ENCODE measurements around the gene SAP30BP. TPM values are rescaled to one million over a fixed set of nuclear protein-coding genes. Genes with fewer than 3 reads are reported as not detected.

SAP30BP gene
- total RNA-seq, 1 experiment from 2014 or later: 80.3 TPM

DNA sequence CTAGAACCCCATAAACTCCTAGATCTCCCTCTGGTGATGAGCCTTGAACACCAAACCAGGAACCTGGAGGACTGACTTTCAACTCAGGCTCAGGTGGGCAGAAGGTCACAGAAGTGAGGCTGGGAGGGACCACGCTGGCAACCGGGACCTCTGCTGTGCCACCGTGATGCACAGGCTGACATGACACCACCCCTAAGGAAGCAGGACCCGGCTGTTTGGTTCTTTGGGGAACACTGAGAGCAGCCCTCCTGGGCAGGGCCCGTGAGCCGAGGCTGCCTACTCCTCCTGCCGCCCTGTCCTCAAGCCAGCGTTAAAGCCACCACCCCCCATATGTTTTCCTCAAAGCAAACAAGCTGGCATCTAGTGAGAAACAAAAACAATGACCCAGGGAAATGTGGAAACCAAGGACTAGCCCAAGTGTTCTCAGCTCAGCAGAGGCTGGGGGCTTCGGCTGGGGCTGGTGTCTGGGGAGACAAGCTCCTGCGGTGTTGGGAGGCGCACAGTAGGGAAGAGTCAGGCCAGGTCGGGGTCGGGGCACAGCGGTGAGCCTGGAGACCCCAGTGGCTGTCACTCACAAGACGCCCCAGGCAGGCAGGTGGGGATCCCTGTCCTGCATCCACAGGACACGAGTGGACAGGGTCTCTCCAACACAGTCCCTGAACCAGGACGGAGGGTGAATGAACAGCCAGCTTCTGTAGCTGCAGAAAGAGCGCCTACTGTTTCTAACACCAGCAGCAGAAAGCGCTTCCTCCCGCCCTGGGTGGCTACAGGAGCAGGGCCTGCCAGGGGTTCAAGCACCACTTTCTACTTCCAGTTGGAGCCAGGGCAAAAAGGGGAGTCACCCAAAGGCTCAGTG lies 32.2 kb upstream of the SAP30BP start:
- no TSS peak for BruUV-seq (replicated peaks)
- ChIA-PET CTCF (interaction anchor here (0.6 to 2.5 kb wide), 3 partner anchors 18 to 108 kb away, joined by 5 to 35 read pairs (median 14); no protein-coding TSS in a partner anchor), POLR2A (ENCODE audit: unreplicated experiment) (no interaction called here)
- H3K4me2 ChIP-seq: no peak overlapping the region
- peaks cover 12% of the 10 kb centered on the region for H4K20me1 ChIP-seq (ENCODE audit: insufficient read depth)
- H3K4me3 ChIP-seq: no peak overlapping the region
- no peaks in the 10 kb centered on the region for H3K79me2 ChIP-seq (ENCODE audit: low read depth)
- H3F3A ChIP-seq (ENCODE audit: insufficient read depth, low read depth): peaks cover 13% of the 10 kb centered on the region
- H3K27me3 ChIP-seq (ENCODE audit: insufficient read depth, low read depth): no peaks in the 10 kb centered on the region
- H3K36me3 ChIP-seq (ENCODE audit: low read depth): no peaks in the 10 kb centered on the region
- H3K27ac ChIP-seq: no peak overlapping the region
- no peaks in the 10 kb centered on the region for H3K9me2 ChIP-seq (ENCODE audit: insufficient read depth)
- TF ChIP-seq, protein P1, sequence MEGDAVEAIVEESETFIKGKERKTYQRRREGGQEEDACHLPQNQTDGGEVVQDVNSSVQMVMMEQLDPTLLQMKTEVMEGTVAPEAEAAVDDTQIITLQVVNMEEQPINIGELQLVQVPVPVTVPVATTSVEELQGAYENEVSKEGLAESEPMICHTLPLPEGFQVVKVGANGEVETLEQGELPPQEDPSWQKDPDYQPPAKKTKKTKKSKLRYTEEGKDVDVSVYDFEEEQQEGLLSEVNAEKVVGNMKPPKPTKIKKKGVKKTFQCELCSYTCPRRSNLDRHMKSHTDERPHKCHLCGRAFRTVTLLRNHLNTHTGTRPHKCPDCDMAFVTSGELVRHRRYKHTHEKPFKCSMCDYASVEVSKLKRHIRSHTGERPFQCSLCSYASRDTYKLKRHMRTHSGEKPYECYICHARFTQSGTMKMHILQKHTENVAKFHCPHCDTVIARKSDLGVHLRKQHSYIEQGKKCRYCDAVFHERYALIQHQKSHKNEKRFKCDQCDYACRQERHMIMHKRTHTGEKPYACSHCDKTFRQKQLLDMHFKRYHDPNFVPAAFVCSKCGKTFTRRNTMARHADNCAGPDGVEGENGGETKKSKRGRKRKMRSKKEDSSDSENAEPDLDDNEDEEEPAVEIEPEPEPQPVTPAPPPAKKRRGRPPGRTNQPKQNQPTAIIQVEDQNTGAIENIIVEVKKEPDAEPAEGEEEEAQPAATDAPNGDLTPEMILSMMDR (conservative IDR thresholded peaks at IDR 0.05): no peak
- no peak for TF ChIP-seq EZH2 (IDR thresholded peaks at IDR 0.05; ENCODE audit: low read depth)
- H3K9me3 ChIP-seq (ENCODE audit: insufficient read depth, low read depth): no peaks in the 10 kb centered on the region
- DNase-seq: no peak
- H2AFZ ChIP-seq: no peak overlapping the region
- H3K4me1 ChIP-seq (replicated peaks; ENCODE audit: insufficient read depth): peaks cover 30% of the 10 kb centered on the region
- intact Hi-C loops (cut with micrococcal nuclease; ENCODE audit: unreplicated experiment): loop anchor here (5.0 kb wide), 1 partner anchor 32 kb away; the partner anchor contains the start of genes RECQL5 and SAP30BP

- POLR2A ChIA-PET (ENCODE audit: unreplicated experiment): no interaction called here
- no peak overlapping the region for H2AFZ ChIP-seq
- H3K9me3 ChIP-seq (ENCODE audit: insufficient read depth, low read depth): no peaks in the 10 kb centered on the region
- H3K27ac ChIP-seq: no peak overlapping the region
- CTCF ChIA-PET: no interaction called here
- H3K4me1 ChIP-seq (replicated peaks; ENCODE audit: insufficient read depth): peaks cover 36% of the 10 kb centered on the region
- H3K79me2 ChIP-seq (ENCODE audit: low read depth): no peaks in the 10 kb centered on the region
- H3K9me2 ChIP-seq (ENCODE audit: insufficient read depth): no peaks in the 10 kb centered on the region
- no peak overlapping the region for H3K4me3 ChIP-seq
- TF ChIP-seq, protein P1 (conservative IDR thresholded peaks at IDR 0.05): no peak
- TF ChIP-seq EZH2 (IDR thresholded peaks at IDR 0.05; ENCODE audit: low read depth): no peak
- no peak overlapping the region for H3K4me2 ChIP-seq
- peaks cover 13% of the 10 kb centered on the region for H3F3A ChIP-seq (ENCODE audit: insufficient read depth, low read depth)
- no TSS peak for BruUV-seq (replicated peaks)
- peaks cover 12% of the 10 kb centered on the region for H4K20me1 ChIP-seq (ENCODE audit: insufficient read depth)
- intact Hi-C loops (cut with micrococcal nuclease; ENCODE audit: unreplicated experiment): no loop called here
- no peaks in the 10 kb centered on the region for H3K36me3 ChIP-seq (ENCODE audit: low read depth)
- no peak for DNase-seq
- H3K27me3 ChIP-seq (ENCODE audit: insufficient read depth, low read depth): no peaks in the 10 kb centered on the region
Measured at GRCh38 chr17:75635610-75636202, 31.4 kb upstream of the SAP30BP start.

DNA sequence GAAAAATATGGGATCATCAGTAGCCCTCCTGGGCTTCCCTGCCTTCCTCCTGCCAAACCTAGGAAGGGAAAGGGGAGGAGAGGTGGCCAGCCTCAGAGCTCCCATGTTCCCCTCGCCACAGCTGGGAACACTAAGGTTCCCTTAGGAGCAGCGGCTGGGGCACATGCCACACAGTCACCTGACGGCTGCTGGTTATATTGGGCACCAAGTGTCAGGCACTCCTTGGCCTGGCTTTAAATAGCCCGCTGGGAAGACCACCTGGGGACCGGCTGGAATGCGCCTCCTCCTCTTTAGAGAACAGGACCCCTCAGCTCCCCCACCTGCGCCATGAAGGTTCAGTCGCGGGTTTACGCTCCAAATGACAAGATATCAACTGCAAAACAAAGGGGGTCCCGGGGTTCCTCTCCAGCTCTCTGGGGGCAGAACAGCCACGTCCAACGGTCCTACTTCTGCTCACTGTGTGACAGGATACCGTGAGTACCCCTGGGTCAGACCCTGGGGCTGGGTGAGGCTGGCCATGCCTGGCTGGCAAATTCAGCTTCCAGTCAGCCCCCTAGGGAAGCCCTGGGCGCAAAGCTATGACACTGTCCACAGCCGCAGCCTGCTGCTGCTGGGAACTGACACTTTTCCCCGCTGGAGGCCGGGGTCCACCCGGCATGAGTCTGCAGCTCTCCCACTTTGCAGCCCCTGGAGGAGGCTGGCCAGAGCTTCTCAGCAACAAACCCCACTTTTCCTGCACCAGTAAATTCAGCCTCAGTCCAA lies 30.6 kb upstream of the SAP30BP start:
- Histone ChIP-seq H3K9me2 (ENCODE audit: insufficient read depth) (no peaks in the 10 kb centered on the region), H2AFZ (no peak overlapping the region), H3K36me3 (ENCODE audit: low read depth) (no peaks in the 10 kb centered on the region), H3K4me3 (no peak overlapping the region), H3K4me1 (replicated peaks; ENCODE audit: insufficient read depth) (peaks cover 36% of the 10 kb centered on the region), H3K27ac (no peak overlapping the region), H3F3A (ENCODE audit: insufficient read depth, low read depth) (peaks cover 13% of the 10 kb centered on the region), H3K4me2 (no peak overlapping the region), H4K20me1 (ENCODE audit: insufficient read depth) (peaks cover 12% of the 10 kb centered on the region), H3K79me2 (ENCODE audit: low read depth) (no peaks in the 10 kb centered on the region), H3K9me3 (ENCODE audit: insufficient read depth, low read depth) (no peaks in the 10 kb centered on the region), H3K27me3 (ENCODE audit: insufficient read depth, low read depth) (no peaks in the 10 kb centered on the region)
- BruUV-seq (replicated peaks): no TSS peak
- no peak for DNase-seq
- TF ChIP-seq, protein P1 (conservative IDR thresholded peaks at IDR 0.05): no peak
- no peak for TF ChIP-seq EZH2 (IDR thresholded peaks at IDR 0.05; ENCODE audit: low read depth)
- intact Hi-C loops (cut with micrococcal nuclease; ENCODE audit: unreplicated experiment): no loop called here
- POLR2A ChIA-PET (ENCODE audit: unreplicated experiment): interaction anchor here (1.0 kb wide), 1 partner anchor 143 kb away, joined by 5 read pairs; no protein-coding TSS in a partner anchor
- CTCF ChIA-PET: interaction anchor here (0.5 to 1.1 kb wide), 3 partner anchors 35 to 222 kb away, joined by 3 to 11 read pairs (median 3); no protein-coding TSS in a partner anchor

Data from PC-9 (cell line).